NOMO-1 treated with dmso at 0.1 percent for 144 hours (cell line): ENCODE data around the gene SKIDA1.
A peak's percentile ranks its signal among the peaks of the same experiment; 100 is the strongest.
"Not testable (repeated sequence)": the region's sequence is repeated elsewhere in the genome, so short reads cannot be mapped to it uniquely, and the experiment has no call there.

Source experiments
- DNase-seq: peaks from one replicate; lab custom pipeline; 2025; ENCODE audit not compliant: unreplicated experiment; lab: John Stamatoyannopoulos, UW

SKIDA1 gene

GRCh38 chr10:21525367-21526187 lies at the start of gene SKIDA1:
Gene SKIDA1, minus strand, starts transcription at chr10:21525682. Its CDS starts 7,860 bp downstream, at chr10:21517822.
- peak; percentile 95 for DNase-seq

- DNase-seq, result not testable (repeated sequence)
These were observed 49.0 kb upstream of the SKIDA1 start for GRCh38 chr10:21574514-21574913.

- DNase-seq, result no peak
These were observed 47.1 kb upstream of the SKIDA1 start for GRCh38 chr10:21572578-21572977.

- DNase-seq, result no peak
These were observed 45.5 kb upstream of the SKIDA1 start for GRCh38 chr10:21570761-21571521.

- DNase-seq, result not testable (repeated sequence)
These were observed 33.5 kb upstream of the SKIDA1 start for GRCh38 chr10:21558984-21559383.

- no peak for DNase-seq
These were observed 31.0 kb upstream of the SKIDA1 start for GRCh38 chr10:21556527-21556926.

- no peak for DNase-seq
These were observed 27.2 kb upstream of the SKIDA1 start for GRCh38 chr10:21552638-21553037.

- no peak for DNase-seq
These were observed 21.8 kb upstream of the SKIDA1 start for GRCh38 chr10:21547246-21547645.

GRCh38 chr10:21540701-21541100 lies 15.2 kb upstream of the SKIDA1 start:
- DNase-seq, result not testable (repeated sequence)

GRCh38 chr10:21536874-21537273 lies 11.4 kb upstream of the SKIDA1 start:
- DNase-seq, result no peak

- DNase-seq, result not testable (repeated sequence)
These were observed 10.5 kb upstream of the SKIDA1 start for GRCh38 chr10:21535976-21536375.

GRCh38 chr10:21535494-21535965 lies 10.0 kb upstream of the SKIDA1 start:
- DNase-seq, result no peak

GRCh38 chr10:21534604-21535493 lies 9.4 kb upstream of the SKIDA1 start:
- peak; percentile 55 for DNase-seq

- no peak for DNase-seq
These were observed 8.8 kb upstream of the SKIDA1 start for GRCh38 chr10:21534280-21534586.

- peak; percentile 91 for DNase-seq
These were observed 8.2 kb upstream of the SKIDA1 start, which contains the start of gene MLLT10 for GRCh38 chr10:21533467-21534279. Gene MLLT10, plus strand, starts transcription at chr10:21534232. Its CDS starts 413 bp downstream, at chr10:21534645.

GRCh38 chr10:21532694-21533466 lies 7.4 kb upstream of the SKIDA1 start:
- no peak for DNase-seq

GRCh38 chr10:21531164-21531563 lies 5.7 kb upstream of the SKIDA1 start:
- peak; percentile 72 for DNase-seq

GRCh38 chr10:21530641-21531040 lies 5.2 kb upstream of the SKIDA1 start:
- DNase-seq, result no peak

GRCh38 chr10:21530168-21530567 lies 4.7 kb upstream of the SKIDA1 start:
- DNase-seq, result no peak
